ENCODE data around the gene NAPEPLD.
"Not testable (repeated sequence)": the region's sequence is repeated elsewhere in the genome, so short reads cannot be mapped to it uniquely, and the experiment has no call there.

The NAPEPLD gene

DNA sequence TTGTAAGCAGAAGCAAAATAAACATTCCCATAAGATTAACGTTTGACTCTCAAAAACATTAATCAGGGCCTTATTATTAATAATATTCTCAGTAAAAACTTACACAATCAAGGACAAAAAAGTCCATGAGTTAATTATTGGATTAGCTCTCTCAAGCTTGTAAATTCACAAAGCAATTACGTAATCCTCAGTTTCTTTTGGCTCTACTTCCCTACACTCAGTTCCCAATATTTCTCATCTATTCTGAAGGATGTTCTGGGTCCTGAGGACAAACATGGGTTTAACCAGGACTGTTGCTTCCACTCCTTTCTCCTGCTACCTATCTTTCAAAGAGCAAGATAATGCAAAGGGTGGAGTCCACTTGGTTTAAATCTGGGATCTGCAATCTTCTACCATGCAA lies 89.4 kb downstream of the NAPEPLD start:
- no peak for DNase-seq

DNA sequence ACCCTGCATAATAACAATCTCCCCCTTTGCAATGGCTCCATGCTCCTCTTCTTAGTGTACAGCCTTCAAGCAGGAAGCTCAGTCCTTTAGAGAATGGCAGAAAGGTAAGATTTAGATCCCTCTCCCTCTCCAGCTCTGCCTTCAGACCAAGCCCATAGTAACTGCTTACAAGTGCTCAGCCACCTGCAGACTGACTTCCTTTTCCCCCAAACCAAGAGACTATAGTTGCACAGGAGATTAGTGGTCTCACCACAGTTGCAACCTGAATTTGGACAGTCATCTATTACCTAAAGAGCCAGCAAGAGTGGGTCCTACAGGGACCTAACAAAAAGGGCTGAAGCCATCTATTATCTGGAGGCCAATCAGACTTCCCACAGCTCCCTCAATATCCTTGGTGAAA lies 90.8 kb downstream of the NAPEPLD start:
- DNase-seq: no peak

DNA sequence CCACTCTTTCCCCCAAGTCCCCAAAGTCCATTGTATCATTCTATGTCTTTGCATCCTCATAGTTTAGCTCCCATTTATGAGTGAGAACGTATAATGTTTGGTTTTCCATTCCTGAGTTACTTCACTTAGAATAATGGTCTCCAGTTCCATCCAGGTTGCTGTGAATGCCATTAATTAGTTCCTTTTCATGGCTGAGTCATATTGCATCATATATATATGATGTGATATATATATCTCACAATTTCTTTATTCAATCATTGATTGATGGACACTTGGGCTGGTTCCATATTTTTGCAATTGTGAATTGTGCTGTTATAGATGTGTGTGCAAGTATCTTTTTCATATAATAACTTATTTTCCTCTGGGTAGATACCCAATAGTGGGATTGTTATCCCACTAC lies 92.9 kb downstream of the NAPEPLD start:
- DNase-seq: not testable (repeated sequence)

DNA sequence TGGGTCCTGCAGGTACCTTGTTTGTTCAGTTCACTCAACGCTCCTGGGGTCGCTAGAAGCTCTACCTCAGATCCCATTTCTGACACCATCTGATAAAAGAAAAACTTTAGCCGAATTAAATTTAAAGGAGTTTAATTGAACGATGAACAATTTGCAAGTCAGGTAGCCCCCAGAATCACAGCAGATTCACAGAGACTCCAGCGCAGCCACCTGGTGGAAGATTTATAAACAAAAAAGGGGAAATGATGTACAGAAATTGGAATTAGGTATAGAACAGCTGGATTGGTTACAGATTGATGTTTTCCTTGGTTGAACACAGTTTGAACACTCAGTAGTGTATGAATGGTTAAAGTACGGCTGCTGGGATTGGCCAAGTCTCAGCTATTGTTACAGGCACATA lies 97.4 kb downstream of the NAPEPLD start:
- no peak for DNase-seq

Data from CD4-positive, alpha-beta T cell treated with Interleukin-17A for 1 hour (primary cell).